ENCODE measurements around the gene BMF. TPM values are rescaled to one million over a fixed set of nuclear protein-coding genes. Genes with fewer than 3 reads are reported as not detected.

Gene BMF
- total and polyA plus RNA-seq, 2 donors = 7.8 to 10.8 TPM

DNA sequence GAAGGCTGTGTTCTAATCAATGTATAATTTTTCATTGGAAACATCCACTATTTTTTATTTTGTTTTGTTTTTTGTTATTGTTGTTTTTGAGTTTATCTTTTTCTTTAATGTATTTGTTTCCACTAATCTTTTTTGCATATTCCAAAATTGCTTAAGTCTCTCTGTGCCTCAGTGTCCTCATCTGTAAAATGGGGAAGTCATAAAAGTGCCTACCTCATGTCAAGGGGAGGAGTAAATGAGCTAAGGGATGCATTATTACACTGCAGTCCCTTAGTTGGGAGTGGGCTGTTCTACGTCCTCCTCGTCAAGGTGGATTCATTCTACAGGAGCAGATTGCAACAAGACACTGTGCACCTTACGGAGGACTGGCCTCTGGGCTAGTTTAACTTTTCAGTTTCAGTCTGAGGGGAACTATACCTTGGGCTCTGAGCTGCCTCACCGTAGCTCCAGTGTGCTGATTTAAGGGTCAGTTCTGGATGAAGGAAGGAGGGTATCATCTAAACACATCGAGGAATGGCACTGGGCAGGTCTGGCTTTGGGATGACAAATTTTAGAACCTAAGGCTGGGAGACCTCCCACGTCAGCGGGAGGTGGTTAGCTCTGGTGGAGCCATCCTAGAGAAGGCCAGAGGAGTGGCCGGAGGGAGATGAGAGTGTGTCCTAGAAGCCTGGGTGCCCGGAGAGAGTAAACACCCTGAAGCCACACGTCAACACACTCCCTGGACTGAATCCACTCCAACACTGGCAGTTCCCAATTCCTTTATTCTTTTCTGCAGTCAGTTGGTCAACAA, 64.6 kb downstream of the BMF start:
- DNase-seq (ENCODE audit: extremely low spot score) = no peak
- Histone ChIP-seq H3K36me3 (ENCODE audit: insufficient read depth) (no peaks in the 10 kb centered on the region), H3K4me1 (ENCODE audit: insufficient read depth) (no peaks in the 10 kb centered on the region), H3K27ac (ENCODE audit: low read depth) (no peak overlapping the region), H3K4me3 (ENCODE audit: low read depth, low read length) (no peak overlapping the region)
- 73% methylated on average over 10 of the region's 10 CpGs for whole genome bisulfite sequencing

- Histone ChIP-seq H3K27ac (ENCODE audit: low read depth) (no peak overlapping the region), H3K4me1 (ENCODE audit: insufficient read depth) (no peaks in the 10 kb centered on the region), H3K36me3 (ENCODE audit: insufficient read depth) (no peaks in the 10 kb centered on the region), H3K4me3 (ENCODE audit: low read depth, low read length) (no peak overlapping the region)
- DNase-seq (ENCODE audit: extremely low spot score) = no peak
- WGBS = 89% methylated on average over 5 of the region's 5 CpGs
Measured at GRCh38 chr15:40042791-40043320, 65.8 kb downstream of the BMF start.

DNA sequence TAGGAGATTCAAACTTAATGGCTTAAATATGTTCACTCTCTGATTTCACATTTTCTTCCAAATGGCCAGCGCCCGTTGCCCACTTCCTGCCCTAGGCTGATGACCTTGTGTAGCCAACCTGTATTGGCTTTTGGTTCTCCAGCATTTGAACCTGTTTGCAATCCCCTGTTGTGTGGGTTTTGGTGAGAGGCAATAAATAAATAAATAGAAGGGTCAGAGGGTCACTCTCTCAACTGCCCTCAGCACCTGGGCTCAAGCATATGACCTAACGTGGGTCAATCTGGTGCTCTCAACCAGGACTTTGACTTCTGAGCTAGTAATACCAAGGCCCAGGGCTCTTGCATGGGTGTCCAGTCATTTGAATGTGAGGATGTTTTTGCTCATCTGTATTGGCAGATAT, 67.9 kb downstream of the BMF start:
- 77% methylated on average over 3 of the region's 3 CpGs for WGBS
- Histone ChIP-seq H3K4me1 (ENCODE audit: insufficient read depth) (no peaks in the 10 kb centered on the region), H3K27ac (ENCODE audit: low read depth) (no peak overlapping the region)

GRCh38 chr15:40040293-40040635, 68.4 kb downstream of the BMF start:
- no peaks in the 10 kb centered on the region for H3K4me1 ChIP-seq (ENCODE audit: insufficient read depth)
- H3K27ac ChIP-seq (ENCODE audit: low read depth) = no peak overlapping the region
- no peak for DNase-seq (ENCODE audit: extremely low spot score)
- H3K36me3 ChIP-seq (ENCODE audit: insufficient read depth) = no peaks in the 10 kb centered on the region
- no peak overlapping the region for H3K4me3 ChIP-seq (ENCODE audit: low read depth, low read length)
- WGBS = 77% methylated on average over 6 of the region's 6 CpGs

More for the DNA sequence above, 67.9 kb downstream of the BMF start:
- no peak overlapping the region for H3K4me3 ChIP-seq (ENCODE audit: low read depth, low read length)
- H3K36me3 ChIP-seq (ENCODE audit: insufficient read depth) = no peaks in the 10 kb centered on the region
- no peak for DNase-seq (ENCODE audit: extremely low spot score)

- peaks cover 4% of the 10 kb centered on the region for H3K36me3 ChIP-seq (ENCODE audit: insufficient read depth)
- WGBS = under 1% methylated on average over 59 of the region's 59 CpGs
Measured at GRCh38 chr15:40038638-40039543, 69.8 kb downstream of the BMF start, which contains the start of gene SRP14. TSS of gene SRP14 (minus strand) at chr15:40039181. CDS start at chr15:40039116, 65 bp downstream.

GRCh38 chr15:40038275-40038637, 70.4 kb downstream of the BMF start:
- WGBS = 2% methylated on average over 18 of the region's 18 CpGs
- peaks cover 5% of the 10 kb centered on the region for H3K36me3 ChIP-seq (ENCODE audit: insufficient read depth)

More at GRCh38 chr15:40038638-40039543, 69.8 kb downstream of the BMF start, which contains the start of gene SRP14:
- no peaks in the 10 kb centered on the region for H3K4me1 ChIP-seq (ENCODE audit: insufficient read depth)
- peak within 1 kb of the TSS; percentile 62 for H3K4me3 ChIP-seq (ENCODE audit: low read depth, low read length)
- peak within 1 kb of the TSS; percentile 88 for H3K27ac ChIP-seq (ENCODE audit: low read depth)
- DNase-seq (ENCODE audit: extremely low spot score) = peak; percentile 88

More at GRCh38 chr15:40038275-40038637, 70.4 kb downstream of the BMF start:
- Histone ChIP-seq H3K4me1 (ENCODE audit: insufficient read depth) (no peaks in the 10 kb centered on the region), H3K4me3 (ENCODE audit: low read depth, low read length) (peak overlapping the region; percentile 62), H3K27ac (ENCODE audit: low read depth) (peak overlapping the region; percentile 88)
- no peak for DNase-seq (ENCODE audit: extremely low spot score)

Other genes with a start within 250 kb of the BMF start
- 8.6 TPM for gene GPR176, start 188.6 kb downstream of the BMF start, total RNA-seq
- gene GPR176, start 188.6 kb downstream of the BMF start, polyA plus RNA-seq = 4.9 TPM
- 49.3 TPM for gene EIF2AK4, start 174.8 kb downstream of the BMF start, total RNA-seq
- 23.1 TPM for gene EIF2AK4, start 174.8 kb downstream of the BMF start, polyA plus RNA-seq
- 115 TPM for gene SRP14, start 69.7 kb downstream of the BMF start, total RNA-seq
- gene SRP14, start 69.7 kb downstream of the BMF start, polyA plus RNA-seq = 362 TPM
- 23.8 TPM for gene BUB1B, start 52.2 kb upstream of the BMF start, total RNA-seq
- 0.27 TPM for gene BUB1B, start 52.2 kb upstream of the BMF start, polyA plus RNA-seq
- gene PAK6, start 130.2 kb upstream of the BMF start, total RNA-seq = 2.0 TPM
- 2.0 TPM for gene PAK6, start 130.2 kb upstream of the BMF start, polyA plus RNA-seq
- gene ANKRD63, start 174.2 kb upstream of the BMF start, total RNA-seq = not detected
- gene ANKRD63, start 174.2 kb upstream of the BMF start, polyA plus RNA-seq = not detected
- 3.9 TPM for gene PLCB2, start 199.1 kb upstream of the BMF start, total RNA-seq
- 9.8 TPM for gene PLCB2, start 199.1 kb upstream of the BMF start, polyA plus RNA-seq
- 11.3 TPM for gene INAFM2, start 214.8 kb upstream of the BMF start, total RNA-seq
- 24.5 TPM for gene INAFM2, start 214.8 kb upstream of the BMF start, polyA plus RNA-seq
- gene CCDC9B, start 232.1 kb upstream of the BMF start, total RNA-seq = 10.0 TPM
- 42.2 TPM for gene CCDC9B, start 232.1 kb upstream of the BMF start, polyA plus RNA-seq
- not detected for gene PHGR1, start 242.2 kb upstream of the BMF start, total RNA-seq
- gene PHGR1, start 242.2 kb upstream of the BMF start, polyA plus RNA-seq = 2.6 TPM
- gene DISP2, start 249.3 kb upstream of the BMF start, total RNA-seq = 0.63 TPM
- gene DISP2, start 249.3 kb upstream of the BMF start, polyA plus RNA-seq = 0.27 TPM